ENCODE measurements around the gene MAP7D1. TPM values are rescaled to one million over a fixed set of nuclear protein-coding genes. Genes with fewer than 3 reads are reported as not detected.

The MAP7D1 gene
- total and polyA plus RNA-seq, 2 of the 13 experiments (the other 11 are each of a cell fraction or from before 2014, with no cell fraction given) = 5.6 to 7.2 TPM

DNA sequence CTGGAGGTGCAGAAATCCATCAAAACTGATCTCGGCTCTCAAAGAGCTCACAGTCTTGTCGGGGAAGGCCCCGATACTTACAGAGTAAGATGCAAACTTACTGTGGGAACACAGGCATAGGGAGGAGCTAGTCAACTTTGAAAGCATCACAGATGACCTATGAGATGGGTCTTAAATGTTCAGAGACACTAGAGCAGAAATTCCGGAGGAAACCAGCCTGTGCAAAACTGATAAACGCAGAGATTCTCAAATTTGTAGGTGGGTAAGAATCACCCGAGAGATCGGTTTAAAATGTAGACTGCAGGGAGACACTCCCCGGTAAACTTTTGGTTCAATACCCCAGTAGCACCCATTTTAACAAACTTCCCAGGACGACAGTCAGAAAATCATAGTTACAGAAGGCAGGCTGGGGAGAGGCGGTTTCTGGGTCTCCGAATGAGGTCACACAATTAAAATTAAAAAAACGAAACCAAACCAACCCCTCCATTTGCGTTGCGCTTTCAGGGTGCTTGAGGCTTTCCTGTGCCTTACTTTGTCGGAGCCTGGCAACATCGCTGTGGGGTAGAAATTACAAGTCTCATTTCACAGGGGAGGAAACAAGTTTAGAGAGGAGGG lies 67.5 kb downstream of the MAP7D1 start (continued):
- TF ChIP-seq, protein P1, sequence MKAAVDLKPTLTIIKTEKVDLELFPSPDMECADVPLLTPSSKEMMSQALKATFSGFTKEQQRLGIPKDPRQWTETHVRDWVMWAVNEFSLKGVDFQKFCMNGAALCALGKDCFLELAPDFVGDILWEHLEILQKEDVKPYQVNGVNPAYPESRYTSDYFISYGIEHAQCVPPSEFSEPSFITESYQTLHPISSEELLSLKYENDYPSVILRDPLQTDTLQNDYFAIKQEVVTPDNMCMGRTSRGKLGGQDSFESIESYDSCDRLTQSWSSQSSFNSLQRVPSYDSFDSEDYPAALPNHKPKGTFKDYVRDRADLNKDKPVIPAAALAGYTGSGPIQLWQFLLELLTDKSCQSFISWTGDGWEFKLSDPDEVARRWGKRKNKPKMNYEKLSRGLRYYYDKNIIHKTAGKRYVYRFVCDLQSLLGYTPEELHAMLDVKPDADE (CRISPR knock-in tag; IDR thresholded peaks at IDR 0.05) = no peak
- TF ChIP-seq ZC3H4 (CRISPR knock-in tag; IDR thresholded peaks at IDR 0.05; ENCODE audit: borderline replicate concordance) (0 out of 2 replicates have a peak, but pooled peaks have one; percentile 30), SOX6 (IDR thresholded peaks at IDR 0.05) (no peak), SOX6 (CRISPR knock-in tag; IDR thresholded peaks at IDR 0.05) (no peak), ZNF629 (CRISPR knock-in tag; conservative IDR thresholded peaks at IDR 0.05) (0 out of 2 replicates have a peak, but pooled peaks have one; percentile 10)
- TF ChIP-seq, protein P2, sequence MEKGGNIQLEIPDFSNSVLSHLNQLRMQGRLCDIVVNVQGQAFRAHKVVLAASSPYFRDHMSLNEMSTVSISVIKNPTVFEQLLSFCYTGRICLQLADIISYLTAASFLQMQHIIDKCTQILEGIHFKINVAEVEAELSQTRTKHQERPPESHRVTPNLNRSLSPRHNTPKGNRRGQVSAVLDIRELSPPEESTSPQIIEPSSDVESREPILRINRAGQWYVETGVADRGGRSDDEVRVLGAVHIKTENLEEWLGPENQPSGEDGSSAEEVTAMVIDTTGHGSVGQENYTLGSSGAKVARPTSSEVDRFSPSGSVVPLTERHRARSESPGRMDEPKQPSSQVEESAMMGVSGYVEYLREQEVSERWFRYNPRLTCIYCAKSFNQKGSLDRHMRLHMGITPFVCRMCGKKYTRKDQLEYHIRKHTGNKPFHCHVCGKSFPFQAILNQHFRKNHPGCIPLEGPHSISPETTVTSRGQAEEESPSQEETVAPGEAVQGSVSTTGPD (CRISPR knock-in tag; IDR thresholded peaks at IDR 0.05) = no peak

DNA sequence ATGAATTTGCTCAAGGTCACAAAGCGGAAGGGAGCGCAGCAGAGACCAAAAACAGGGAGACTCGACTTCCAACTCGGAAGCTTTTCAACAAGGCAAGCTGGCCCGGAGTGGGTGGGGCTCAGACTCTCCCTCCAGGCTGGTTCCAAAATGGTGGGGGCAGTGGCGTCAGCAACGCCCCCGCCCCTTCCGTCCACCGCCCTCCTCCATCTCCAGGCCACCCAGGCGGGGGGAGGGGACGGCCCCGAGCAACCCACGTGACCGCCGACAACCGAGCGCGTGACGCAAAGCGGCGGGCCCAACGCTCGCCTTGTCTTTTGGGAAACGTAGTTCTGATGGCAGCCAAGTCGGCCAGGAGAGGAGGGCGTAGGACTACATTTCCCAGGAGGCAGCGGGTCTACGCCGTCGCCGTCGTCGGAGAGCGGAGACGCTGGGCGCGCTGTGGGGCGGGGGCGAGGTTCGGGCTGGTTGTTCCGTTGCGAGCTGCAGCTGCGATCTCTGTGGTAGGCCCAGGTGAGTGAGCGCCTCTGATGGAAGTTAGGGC lies 68.1 kb downstream of the MAP7D1 start, which contains the start of gene THRAP3:
TSS of gene THRAP3 (plus strand) at position 448 of the 541 bp plus-strand sequence. CDS start 58,121 bp downstream, outside the sequence.
- CTCF ChIA-PET (ENCODE audit: low intra/inter-chr PET ratio, low total read pairs) = no interaction called here
- FAIRE-seq (peak; percentile 98), DNase-seq (ENCODE audit: low spot score) (peak; percentile 98), ATAC-seq (peak; percentile 96)
- in situ Hi-C loops (cut with HindIII; ENCODE audit: extremely low pct_ligation_motif_present, low pct_unique_long_range_greater_than_20kb) (no loop called here), intact Hi-C loops (cut with micrococcal nuclease; ENCODE audit: unreplicated experiment) (loop anchor here (1.0 to 10.0 kb wide), 4 partner anchors 17 to 69 kb away; partner anchors contain the start of gene MAP7D1)
- H2AFZ ChIP-seq (ENCODE audit: low read length) = peak within 1 kb of the TSS; percentile 88
- no peaks in the 10 kb centered on the region for H3K9me3 ChIP-seq (ENCODE audit: low read length)
- peak within 1 kb of the TSS; percentile 86 to 100 (median 89) for H3K4me3 ChIP-seq (replicated peaks in 1 of 3; ENCODE audit: insufficient read depth in 1 of 3, low read depth in 2 of 3, low read length in 3 of 3)
- peak within 1 kb of the TSS; percentile 95 for H3K9ac ChIP-seq (ENCODE audit: insufficient read depth, low read depth, low read length)
- H3K79me2 ChIP-seq (ENCODE audit: insufficient read depth, low read length) = peaks cover 48% of the 10 kb centered on the region
- peak within 1 kb of the TSS; percentile 94 for H3K27ac ChIP-seq (ENCODE audit: extremely low read length, insufficient read depth, low read length)
- peaks cover 37% of the 10 kb centered on the region for H3K4me1 ChIP-seq (ENCODE audit: insufficient read depth, low read length)
- H3K27me3 ChIP-seq (ENCODE audit: control insufficient read depth in 1 of 2, insufficient read depth in 2 of 2, low read length in 2 of 2) = no peaks in the 10 kb centered on the region; a peak in 1 of 5 replicates
- H3K4me2 ChIP-seq (ENCODE audit: low read depth, low read length) = peak within 1 kb of the TSS; percentile 75
- POLR2A ChIA-PET = interaction anchor here (0.8 to 8.2 kb wide), 26 partner anchors 10 to 240 kb away, joined by 3 to 141 read pairs (median 8); partner anchors contain the start of genes EVA1B, MAP7D1, MRPS15 and SH3D21
- no TSS peak for BruUV-seq (replicated peaks)
- peaks cover 42% of the 10 kb centered on the region for H4K20me1 ChIP-seq (ENCODE audit: insufficient read depth, low read length)
- H3K36me3 ChIP-seq (replicated peaks in 1 of 2; ENCODE audit: control insufficient read depth in 1 of 2, insufficient read depth in 2 of 2, low read length in 2 of 2) = peaks cover 7 to 14% of the 10 kb centered on the region in 2 experiments; a peak in 3 of 5 replicates
- 0% methylated on average over 16 of the region's 45 CpGs for WGBS (ENCODE audit: low lambda C conversion rate)
- TF ChIP-seq SMC3 (IDR thresholded peaks at IDR 0.05; ENCODE audit: low read length) (no peak), RFXAP (CRISPR knock-in tag; IDR thresholded peaks at IDR 0.05; ENCODE audit: borderline replicate concordance) (0 out of 2 replicates have a peak, but pooled peaks have one; percentile 63), ZNF101 (CRISPR knock-in tag; IDR thresholded peaks at IDR 0.05; ENCODE audit: borderline replicate concordance, low read depth) (no peak), ZNF136 (CRISPR knock-in tag; IDR thresholded peaks at IDR 0.05; ENCODE audit: low read depth) (no peak), ZNF354B (CRISPR knock-in tag; IDR thresholded peaks at IDR 0.05) (0 out of 2 replicates have a peak, but pooled peaks have one; percentile 51), TAF1 (CRISPR knock-in tag; IDR thresholded peaks at IDR 0.05) (peak; percentile 86), ZNF44 (CRISPR knock-in tag; IDR thresholded peaks at IDR 0.05) (no peak), ARID2 (CRISPR knock-in tag; IDR thresholded peaks at IDR 0.05; ENCODE audit: borderline replicate concordance) (peak; percentile 98; the same call in 1 of the 2 replicates), PCBP1 (IDR thresholded peaks at IDR 0.05; ENCODE audit: borderline replicate concordance, low read depth, low read length) (no peak; the same call in 1 of the 2 replicates), HNRNPH1 (optimal IDR thresholded peaks at IDR 0.05; ENCODE audit: low read depth, low read length) (peak; percentile 76), KDM5B (CRISPR knock-in tag; IDR thresholded peaks at IDR 0.05; ENCODE audit: borderline replicate concordance) (peak; percentile 92), HOXA3 (CRISPR knock-in tag; IDR thresholded peaks at IDR 0.05) (peak; percentile 97)
- TF ChIP-seq, protein P3, sequence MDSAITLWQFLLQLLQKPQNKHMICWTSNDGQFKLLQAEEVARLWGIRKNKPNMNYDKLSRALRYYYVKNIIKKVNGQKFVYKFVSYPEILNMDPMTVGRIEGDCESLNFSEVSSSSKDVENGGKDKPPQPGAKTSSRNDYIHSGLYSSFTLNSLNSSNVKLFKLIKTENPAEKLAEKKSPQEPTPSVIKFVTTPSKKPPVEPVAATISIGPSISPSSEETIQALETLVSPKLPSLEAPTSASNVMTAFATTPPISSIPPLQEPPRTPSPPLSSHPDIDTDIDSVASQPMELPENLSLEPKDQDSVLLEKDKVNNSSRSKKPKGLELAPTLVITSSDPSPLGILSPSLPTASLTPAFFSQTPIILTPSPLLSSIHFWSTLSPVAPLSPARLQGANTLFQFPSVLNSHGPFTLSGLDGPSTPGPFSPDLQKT (CRISPR knock-in tag; IDR thresholded peaks at IDR 0.05; ENCODE audit: borderline replicate concordance) = no peak; the same call in 1 of the 2 replicates
